ENCODE data around the gene ZNF778.

The ZNF778 gene

DNA sequence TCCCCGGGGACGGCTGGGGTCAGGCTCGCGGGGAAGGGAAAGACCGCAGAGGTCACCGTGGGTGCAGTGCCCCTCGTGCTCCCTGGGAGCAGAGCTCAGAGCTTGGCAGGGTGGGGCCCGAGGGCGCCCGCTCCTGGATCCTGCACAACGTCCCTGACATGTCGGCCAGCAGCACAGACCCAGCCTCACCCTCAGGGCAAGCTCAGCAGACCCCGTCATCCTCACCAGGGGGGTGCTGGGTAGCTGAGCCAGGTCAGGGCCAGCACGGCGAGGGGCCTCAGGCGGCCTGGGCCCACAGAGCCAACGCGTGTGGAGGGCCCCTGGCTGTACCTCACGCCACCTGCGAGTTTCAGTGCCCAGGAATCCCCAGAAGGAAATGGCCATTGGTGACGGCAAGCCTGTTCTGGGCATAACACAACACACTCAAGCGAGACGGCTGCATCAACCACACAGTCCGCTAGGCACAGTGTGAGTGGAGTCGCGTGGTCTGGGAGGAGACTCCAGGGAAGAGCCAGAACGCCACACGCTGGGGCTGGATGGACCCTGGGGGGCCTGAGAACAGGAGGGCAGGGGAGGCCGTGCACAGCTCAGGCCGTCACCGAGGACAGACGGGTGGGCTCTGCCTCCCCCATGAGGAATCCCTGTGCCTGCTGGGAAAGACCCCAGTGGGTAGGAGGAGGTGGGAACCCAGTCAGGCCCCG, 60.3 kb downstream of the ZNF778 start:
- no peak for DNase-seq

DNA sequence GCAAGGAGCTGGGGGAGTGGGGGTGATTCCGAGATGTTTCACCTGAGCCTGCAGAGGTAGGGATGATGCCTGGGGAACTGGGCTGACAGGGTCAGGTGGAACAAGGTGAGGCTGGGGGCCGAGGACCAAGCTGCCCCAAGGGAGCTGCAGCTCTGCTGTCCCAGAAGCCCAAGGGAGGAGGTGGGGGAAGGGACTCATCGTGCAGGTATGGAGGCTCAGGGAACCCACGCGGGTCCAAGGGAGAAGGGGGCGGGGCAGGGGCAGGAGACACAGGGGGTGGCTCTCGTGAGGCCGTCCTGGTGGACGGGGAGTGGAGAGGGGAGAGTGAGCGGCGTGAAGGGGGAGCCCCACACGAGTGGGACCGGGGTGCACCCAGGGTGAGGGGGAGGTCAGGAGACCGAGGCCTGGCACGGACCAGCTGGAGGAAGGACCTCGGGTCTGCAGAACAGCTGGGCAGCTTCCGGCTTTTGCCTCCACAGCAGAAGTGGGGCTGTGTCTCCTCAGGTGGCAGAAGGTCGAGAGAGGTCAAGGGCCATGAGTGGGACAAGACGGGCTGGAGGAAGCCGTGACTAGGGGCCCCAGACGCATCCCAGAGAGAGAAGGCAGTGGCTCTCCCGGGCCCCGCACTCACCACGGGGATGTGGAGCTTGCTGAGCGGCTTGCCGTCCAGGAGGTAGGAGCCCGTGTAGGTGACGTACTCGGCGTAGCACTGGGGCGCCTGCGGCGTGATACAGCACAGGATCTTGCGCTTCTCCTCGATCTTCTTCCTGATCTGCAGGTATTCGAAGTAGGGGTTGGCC, 61.1 kb downstream of the ZNF778 start:
- DNase-seq = no peak

GRCh38 chr16:89279666-89280481, 62.4 kb downstream of the ZNF778 start:
- no peak for DNase-seq

- DNase-seq = no peak
Measured at GRCh38 chr16:89280546-89281188, 63.2 kb downstream of the ZNF778 start.

DNA sequence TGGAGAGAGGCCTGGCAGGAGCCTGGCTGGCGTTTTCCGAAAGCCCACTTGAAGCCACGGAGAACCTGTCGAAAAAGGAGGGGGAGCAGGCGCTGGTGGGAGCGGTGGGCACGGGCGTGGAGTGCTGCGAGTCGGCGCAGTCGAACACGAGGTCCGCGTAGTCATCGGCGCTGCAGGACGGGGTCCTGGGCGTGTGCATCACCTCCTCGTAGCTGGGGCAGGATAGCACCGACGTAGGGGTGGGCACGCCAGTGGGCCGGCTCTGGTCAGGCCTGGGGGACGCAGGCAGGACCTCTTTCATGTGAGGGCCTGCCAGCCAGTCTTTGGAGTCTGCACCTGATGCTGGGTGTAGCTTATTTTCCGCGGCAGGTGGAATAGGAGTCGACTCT, 63.7 kb downstream of the ZNF778 start:
- no peak for DNase-seq

- DNase-seq = no peak
Measured at GRCh38 chr16:89281829-89282228, 64.3 kb downstream of the ZNF778 start.

DNA sequence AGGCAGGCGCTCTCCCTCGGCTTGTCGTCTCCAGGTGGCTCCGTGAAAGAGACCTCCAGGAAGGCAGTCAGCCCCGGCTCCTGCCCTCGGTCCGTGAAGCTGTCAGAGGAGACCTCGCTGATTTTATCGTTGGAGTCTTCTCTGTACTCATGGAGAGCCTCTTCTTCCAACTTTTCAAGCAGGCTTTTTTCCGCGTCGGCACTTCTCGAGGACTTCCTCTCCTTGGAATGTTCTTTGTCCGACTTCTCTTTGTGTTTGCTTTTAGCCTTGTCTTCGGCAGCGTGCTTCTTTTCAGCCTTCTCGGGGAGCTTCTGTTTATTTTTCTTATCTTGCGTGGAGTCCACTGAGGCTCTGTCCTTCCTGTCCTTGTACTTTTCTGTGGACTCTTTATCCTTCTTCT, 65.0 kb downstream of the ZNF778 start:
- DNase-seq = no peak

- DNase-seq = no peak
Measured at GRCh38 chr16:89283449-89283848, 65.9 kb downstream of the ZNF778 start.

DNA sequence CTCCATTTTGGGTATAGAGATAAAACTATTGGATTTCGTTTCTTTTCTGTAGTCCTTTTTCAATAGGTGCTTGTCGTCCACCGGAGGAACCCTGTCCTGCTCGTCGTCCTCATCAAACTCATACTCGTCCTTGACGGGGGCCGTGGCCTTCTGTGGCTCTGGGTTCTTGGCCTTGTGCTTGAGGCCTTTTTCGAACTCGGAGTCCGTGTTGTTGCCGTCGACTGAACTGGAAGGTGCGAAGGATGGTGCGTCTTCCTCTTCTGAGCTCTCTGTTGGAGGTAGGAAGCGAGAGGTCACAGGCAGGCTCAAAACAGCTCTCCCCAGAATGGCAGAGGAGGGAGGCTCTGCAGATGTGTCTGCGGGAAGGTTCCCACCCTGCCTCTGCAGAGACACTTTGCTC, 67.9 kb downstream of the ZNF778 start:
- DNase-seq = no peak

- DNase-seq = no peak
Measured at GRCh38 chr16:89286096-89286495, 68.6 kb downstream of the ZNF778 start.

All from central memory CD4-positive, alpha-beta T cell (primary cell).